Testis (tissue), 3 donors: ENCODE results near the gene SEC61A2. TPM values are rescaled to one million over a fixed set of nuclear protein-coding genes. Genes with fewer than 3 reads are reported as not detected.

Source experiments
- DNase-seq: peaks from one replicate; pipeline ENCODE4 v3.0.0-alpha.2; 2019
- H3K27ac ChIP-seq, 2 donors: fragments of 200-600 bp; sonication (generic); one replicate each; pipeline ENCODE4 v1.5.1; 2019
- H3K27me3 ChIP-seq: fragments of 200-600 bp; sonication (generic); one replicate; pipeline ENCODE4 v1.5.1; 2019
- H3K36me3 ChIP-seq: fragments of 200-600 bp; sonication (generic); one replicate; pipeline ENCODE4 v1.5.1; 2017; ENCODE audit warnings: low read depth; ENCODE audit errors: missing control alignments
- H3K4me1 ChIP-seq: fragments of 200-600 bp; sonication (generic); one replicate; pipeline ENCODE4 v1.5.1; 2019
- H3K4me3 ChIP-seq, 2 donors: fragments of 200-600 bp; sonication (generic); one replicate each; pipeline ENCODE4 v1.5.1; 2017 to 2019
- H3K9me3 ChIP-seq: fragments of 200-600 bp; sonication (generic); one replicate; pipeline ENCODE4 v1.5.1; 2017
- CTCF ChIP-seq, 3 experiments: fragments of 450-650 bp in 2 of 3; fragments of 200-600 bp in 1 of 3; sonication (generic) in 1 of 3; IDR thresholded peaks; one replicate each; pipeline ENCODE4 v1.5.1; 2016 to 2019; ENCODE audit warnings: antibody characterized with exemption in 3 of 3, mild to moderate bottlenecking in 2 of 3, moderate library complexity in 1 of 3
- POLR2A ChIP-seq: fragments of 450-650 bp; IDR thresholded peaks from one replicate; pipeline ENCODE4 v1.6.1; 2017; ENCODE audit warnings: antibody characterized with exemption, mild to moderate bottlenecking, moderate library complexity
- WGBS, 2 donors: methylation state at CpG; one replicate each; pipeline ENCODE4 v1.1.5; 2018; 5-methylcytosine and 5-hydroxymethylcytosine counted together
- intact Hi-C: fragments of 100-400 bp; cut with DNase I; formaldehyde crosslinking; loops from one replicate; pipeline ENCODE4 v1.15.1; 2023; ENCODE audit warnings: low total_unique reads
- polyA plus RNA-seq: library from polyadenylated mRNA; stranded (reverse); fragments of 350-450 nt; fragmentation: Illumina TruSeq; extraction: RNeasy Lipid Tissue Mini Kit (QIAGEN cat#74804); gene quantifications from one replicate; pipeline ENCODE4 v1.2.3, GENCODE V29; 2014; ENCODE audit warnings: low read depth, low replicate concordance; ENCODE audit not compliant: insufficient read depth
- total RNA-seq, 2 donors: library from RNA; depleted of rRNA; stranded (reverse); fragments of >200 nt; gene quantifications; one replicate each; pipeline ENCODE4 v1.2.3, GENCODE V29; 2016

Gene SEC61A2
- total and polyA plus RNA-seq, 3 donors from 2014 or later: 28.6 to 57.5 (median 46.4) TPM

- Histone ChIP-seq H3K9me3 (no peaks in the 10 kb centered on the region), H3K27me3 (no peaks in the 10 kb centered on the region), H3K27ac (no peak overlapping the region), H3K4me3 (no peak overlapping the region), H3K4me1 (no peaks in the 10 kb centered on the region), H3K36me3 (no peaks in the 10 kb centered on the region)
- 72 to 79% methylated on average over 8 of the region's 8 CpGs for WGBS, 2 donors
- TF ChIP-seq POLR2A: no peak
- TF ChIP-seq CTCF (IDR thresholded peaks at IDR 0.05): no peak
- no peak for DNase-seq
- intact Hi-C loops: no loop called here
These were observed 56.8 kb downstream of the SEC61A2 start for GRCh38 chr10:12186323-12186722.

DNA sequence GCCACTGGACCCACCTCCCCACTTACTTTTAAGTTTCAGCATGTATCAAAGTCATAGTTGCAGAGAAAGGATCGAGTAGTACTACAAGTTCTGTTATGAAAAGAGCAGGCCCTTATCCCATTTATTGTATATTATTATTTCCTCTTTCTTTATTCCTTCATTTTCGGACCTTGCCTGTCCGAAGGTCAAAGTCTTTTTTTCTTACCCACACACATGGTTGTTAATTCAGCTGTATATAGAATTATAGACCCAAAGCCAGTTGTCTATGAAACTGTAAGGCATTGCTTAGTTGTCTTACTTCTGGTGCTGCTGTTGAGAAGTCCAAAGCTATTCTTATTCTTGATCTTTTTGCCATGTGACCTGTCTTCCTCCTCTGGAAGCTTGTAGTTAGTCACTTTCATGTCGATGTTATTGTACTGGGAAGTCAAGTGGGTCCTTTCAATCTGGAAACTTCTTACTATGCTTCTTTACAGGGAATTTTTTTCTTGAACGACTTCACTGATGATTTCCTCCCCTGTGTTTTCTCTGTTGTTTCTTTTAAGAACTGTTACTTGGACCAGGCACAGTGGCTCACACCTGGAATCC, 57.9 kb downstream of the SEC61A2 start:
- WGBS, 2 donors: 87 to 89% methylated on average over 5 of the region's 5 CpGs
- intact Hi-C loops: no loop called here

DNA sequence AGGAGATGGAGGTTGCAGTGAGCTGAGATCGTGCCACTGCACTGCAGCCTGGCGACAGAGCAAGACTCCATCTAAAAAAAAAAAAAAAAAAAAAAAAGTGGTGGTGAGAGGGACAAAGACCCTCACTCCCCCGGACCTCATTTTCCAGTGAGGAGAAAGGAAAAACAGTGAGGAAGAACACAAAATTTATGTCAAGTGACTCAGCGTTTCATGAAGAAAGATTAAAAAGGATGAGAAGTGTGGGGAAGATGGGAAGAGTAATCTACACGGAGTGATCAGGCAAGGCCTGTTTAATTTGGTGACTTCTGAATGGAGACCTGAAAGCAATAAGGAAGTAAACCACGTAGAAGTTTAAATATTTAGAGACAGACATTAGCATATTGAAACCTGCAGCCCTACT, 59.2 kb downstream of the SEC61A2 start:
- WGBS, 2 donors: 86 to 90% methylated on average over 6 of the region's 6 CpGs
- H3K27me3 ChIP-seq: no peaks in the 10 kb centered on the region
- DNase-seq: no peak
- TF ChIP-seq CTCF (IDR thresholded peaks at IDR 0.05) (no peak), POLR2A (no peak)
- H3K27ac ChIP-seq: no peak overlapping the region
- H3K9me3 ChIP-seq: no peaks in the 10 kb centered on the region
- intact Hi-C loops: no loop called here
- H3K4me3 ChIP-seq: no peak overlapping the region
- H3K4me1 ChIP-seq: no peaks in the 10 kb centered on the region
- H3K36me3 ChIP-seq: no peaks in the 10 kb centered on the region

More for the DNA sequence above, 57.9 kb downstream of the SEC61A2 start:
- H3K27me3 ChIP-seq: no peaks in the 10 kb centered on the region
- no peaks in the 10 kb centered on the region for H3K9me3 ChIP-seq
- H3K4me3 ChIP-seq: no peak overlapping the region
- H3K36me3 ChIP-seq: no peaks in the 10 kb centered on the region
- H3K27ac ChIP-seq: no peak overlapping the region
- no peak for DNase-seq
- H3K4me1 ChIP-seq: no peaks in the 10 kb centered on the region
- no peak for TF ChIP-seq CTCF (IDR thresholded peaks at IDR 0.05)
- no peak for TF ChIP-seq POLR2A

DNA sequence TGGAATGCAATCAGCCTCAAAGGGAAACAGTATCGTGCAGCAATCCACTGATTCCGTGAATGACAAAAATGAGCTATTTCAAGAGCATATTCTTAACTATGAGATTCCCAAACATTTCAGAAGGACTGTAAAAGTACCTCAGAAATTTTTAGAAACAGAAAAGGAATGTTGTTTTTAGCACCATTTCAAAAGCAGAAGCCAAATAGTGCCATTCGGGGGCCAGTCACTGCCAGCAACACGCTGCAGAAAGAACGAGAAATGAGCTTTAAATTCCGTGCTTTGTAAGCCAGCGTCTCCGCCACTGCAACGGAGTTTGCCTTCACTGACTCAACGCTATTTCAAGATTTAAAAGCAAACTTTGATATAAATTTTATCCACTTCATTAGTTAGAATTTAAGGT, 59.9 kb downstream of the SEC61A2 start:
- H3K4me3 ChIP-seq: no peak overlapping the region
- no peak for DNase-seq
- peaks cover 3% of the 10 kb centered on the region for H3K4me1 ChIP-seq
- H3K36me3 ChIP-seq: no peaks in the 10 kb centered on the region
- intact Hi-C loops: no loop called here
- no peaks in the 10 kb centered on the region for H3K9me3 ChIP-seq
- TF ChIP-seq POLR2A (no peak), CTCF (IDR thresholded peaks at IDR 0.05) (no peak)
- WGBS, 2 donors: 95% methylated on average over 10 of the region's 10 CpGs
- H3K27me3 ChIP-seq: no peaks in the 10 kb centered on the region
- no peak overlapping the region for H3K27ac ChIP-seq

DNA sequence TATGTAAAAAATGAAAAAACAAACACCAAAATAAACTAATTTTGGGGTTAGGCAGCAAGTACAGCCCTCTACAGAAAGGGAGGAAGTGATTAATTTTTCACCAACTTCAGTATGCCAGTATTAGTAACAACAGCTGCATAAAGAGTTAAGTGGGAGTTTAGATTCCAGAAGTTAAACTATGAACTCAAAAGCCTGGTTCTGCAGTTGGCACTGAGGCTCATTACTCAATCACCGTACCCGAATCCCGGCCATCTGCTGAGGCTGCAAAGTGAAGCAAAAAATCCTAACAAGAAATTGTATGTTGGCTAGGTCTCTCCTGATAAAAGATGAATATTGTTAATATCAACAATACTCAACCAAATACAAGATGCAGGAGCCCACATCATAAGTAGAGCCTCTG, 62.2 kb downstream of the SEC61A2 start:
- DNase-seq: no peak
- WGBS, 2 donors: 70 to 73% methylated on average over 3 of the region's 3 CpGs
- TF ChIP-seq CTCF (IDR thresholded peaks at IDR 0.05) (no peak), POLR2A (no peak)
- intact Hi-C loops: no loop called here
- no peaks in the 10 kb centered on the region for H3K36me3 ChIP-seq
- H3K4me1 ChIP-seq: peaks cover 5% of the 10 kb centered on the region
- H3K4me3 ChIP-seq: no peak overlapping the region
- H3K27ac ChIP-seq: no peak overlapping the region
- H3K27me3 ChIP-seq: no peaks in the 10 kb centered on the region
- H3K9me3 ChIP-seq: no peaks in the 10 kb centered on the region
